GM18870 (cell line): ENCODE measurements around the gene C15orf40.
"Not testable (repeated sequence)": the region's sequence is repeated elsewhere in the genome, so short reads cannot be mapped to it uniquely, and the experiment has no call there.

Source experiments
- ATAC-seq: cut with Tn5 transposase; IDR thresholded peaks from one replicate; pipeline ENCODE4 v1.9.1; 2021; ENCODE audit warnings: moderate library complexity; ENCODE audit not compliant: unreplicated experiment

The C15orf40 gene

DNA sequence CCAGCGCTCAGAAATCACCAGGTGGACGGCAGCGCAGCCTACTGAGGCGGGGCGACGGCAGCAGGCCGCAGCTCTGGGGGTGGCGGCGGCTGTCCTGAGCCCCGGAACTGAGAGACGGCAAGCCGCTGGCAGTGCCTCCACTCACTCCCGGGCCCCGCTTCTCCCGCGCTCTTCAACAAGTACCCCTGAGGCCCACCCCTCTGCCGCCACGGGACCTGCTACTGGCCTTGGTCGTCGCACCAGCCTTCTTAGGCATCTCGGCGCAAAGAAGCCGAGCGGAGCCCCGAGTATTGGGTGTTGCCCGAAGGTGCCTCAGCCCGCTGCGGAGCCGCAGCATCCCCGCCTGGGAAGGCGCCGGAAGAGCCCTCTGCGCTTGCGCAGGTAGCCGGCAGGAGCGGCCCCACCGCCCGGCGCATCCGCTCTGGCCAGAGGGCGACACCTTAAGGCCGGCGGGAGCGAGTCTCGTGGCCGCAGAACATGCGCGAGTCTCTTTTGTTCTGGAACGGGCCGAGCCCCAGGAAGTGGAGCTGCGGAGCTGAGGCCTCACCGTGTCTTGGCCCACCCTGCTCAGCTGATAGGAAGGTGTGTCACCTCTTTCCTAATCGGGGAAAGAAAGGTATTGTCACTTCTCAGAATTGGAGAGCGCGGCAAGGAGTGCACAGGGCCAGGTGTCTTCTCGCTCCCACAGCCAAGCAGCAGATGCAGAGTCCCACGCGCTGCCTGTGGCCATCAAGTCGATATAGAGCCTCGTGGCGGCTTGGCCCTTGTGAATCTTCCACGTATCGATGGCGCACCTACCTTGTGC lies at the start of gene C15orf40:
Gene C15orf40, minus strand, starts transcription at position 369 of the 805 bp plus-strand sequence. Its CDS starts 32 bp downstream, at position 337.
- ATAC-seq, result peak; percentile 77

DNA sequence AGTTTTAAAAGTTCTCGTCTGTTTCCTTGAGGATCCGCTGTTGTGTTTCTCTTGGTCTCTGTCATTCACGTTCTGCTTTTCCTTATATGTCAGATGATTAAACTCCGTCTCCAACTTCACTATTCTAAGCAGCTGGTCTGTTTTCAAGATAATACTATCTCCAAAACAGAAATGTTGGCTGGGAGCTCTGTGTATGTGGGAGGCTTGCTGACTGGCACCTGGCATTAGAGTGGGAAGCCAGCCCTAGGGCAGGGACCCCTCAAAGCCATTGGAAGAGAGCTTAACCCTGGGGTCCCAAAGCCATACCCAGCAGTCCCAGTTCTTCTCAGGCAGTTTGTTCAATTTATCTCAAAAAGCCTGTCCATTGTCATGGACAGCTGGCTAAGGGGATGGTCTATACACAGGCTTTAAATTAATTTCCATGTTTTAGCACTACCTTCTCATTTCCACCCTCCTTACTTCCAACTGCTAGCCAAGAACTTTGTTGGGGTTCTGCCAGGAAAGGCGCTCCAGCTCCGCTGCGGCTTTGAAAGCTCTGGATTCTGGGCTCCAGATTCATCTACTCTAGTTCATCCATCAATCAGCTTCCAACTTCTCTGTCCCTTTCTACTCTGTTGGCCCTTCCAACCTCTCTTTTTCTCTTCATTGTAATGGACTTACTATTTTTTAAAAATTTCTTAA lies 46.4 kb upstream of the C15orf40 start:
- no peak for ATAC-seq

DNA sequence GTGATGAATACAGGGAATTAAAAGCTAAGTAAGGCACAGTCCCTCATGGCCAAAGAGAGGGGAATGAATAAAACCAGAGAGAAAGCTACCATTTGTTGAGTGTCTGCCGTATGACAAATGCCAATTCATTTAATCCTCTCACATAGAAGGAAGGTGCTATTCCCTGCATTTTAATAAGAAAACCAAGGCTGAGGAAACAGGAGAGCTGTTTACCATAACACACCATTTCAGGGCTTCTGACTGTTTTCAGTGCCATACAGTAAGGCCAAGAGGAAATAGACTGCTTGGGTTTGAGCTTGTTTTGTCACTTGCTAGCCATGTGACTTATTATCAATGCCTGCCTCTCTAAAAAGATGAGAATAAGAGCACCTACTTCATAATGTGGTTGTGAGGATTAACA lies 45.6 kb upstream of the C15orf40 start:
- ATAC-seq, result no peak

GRCh38 chr15:83053151-83053550 lies 41.7 kb upstream of the C15orf40 start:
- ATAC-seq, result no peak

- no peak for ATAC-seq
These were observed 35.2 kb upstream of the C15orf40 start for GRCh38 chr15:83046558-83047127.

- no peak for ATAC-seq
These were observed 32.7 kb upstream of the C15orf40 start for GRCh38 chr15:83044156-83044555.

GRCh38 chr15:83039206-83039605 lies 27.8 kb upstream of the C15orf40 start:
- ATAC-seq, result no peak

DNA sequence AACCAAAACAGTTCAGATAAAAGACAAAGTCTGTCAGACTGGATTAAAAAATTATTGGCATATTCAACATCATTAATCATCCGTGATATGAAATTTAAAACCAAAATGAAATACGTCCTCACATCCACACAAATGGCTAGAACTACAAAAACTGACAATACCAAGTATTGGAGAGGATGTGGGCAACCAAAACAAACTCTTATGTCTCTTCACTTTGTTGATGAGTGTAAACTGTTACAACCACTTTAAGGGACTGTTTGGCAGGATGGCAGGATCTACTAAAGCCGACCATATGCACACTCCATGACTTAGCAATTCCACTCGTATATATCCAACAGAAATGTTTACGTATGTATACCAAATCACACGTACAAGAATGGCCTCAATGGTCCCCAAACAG lies 24.8 kb upstream of the C15orf40 start:
- ATAC-seq, result no peak

GRCh38 chr15:83031234-83031633 lies 19.8 kb upstream of the C15orf40 start:
- not testable (repeated sequence) for ATAC-seq

DNA sequence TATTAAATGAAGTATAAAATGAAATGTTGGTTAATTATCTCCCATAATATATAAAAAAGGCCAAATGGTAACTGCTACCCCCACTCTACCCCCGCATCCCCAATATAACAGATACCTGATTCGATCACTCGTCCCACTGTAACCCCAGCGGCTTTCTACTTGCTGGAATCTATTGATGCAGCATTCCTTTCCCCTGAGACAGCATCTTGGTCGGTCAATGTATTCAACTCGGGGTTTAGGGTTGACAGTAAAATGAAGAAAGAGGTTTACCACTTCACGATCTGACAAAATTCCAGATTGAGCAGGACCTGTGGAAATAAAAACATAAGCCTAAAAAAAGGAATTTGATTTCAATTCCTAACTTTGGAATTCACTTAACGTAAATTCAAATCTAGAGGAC lies 18.6 kb upstream of the C15orf40 start:
- ATAC-seq, result no peak

DNA sequence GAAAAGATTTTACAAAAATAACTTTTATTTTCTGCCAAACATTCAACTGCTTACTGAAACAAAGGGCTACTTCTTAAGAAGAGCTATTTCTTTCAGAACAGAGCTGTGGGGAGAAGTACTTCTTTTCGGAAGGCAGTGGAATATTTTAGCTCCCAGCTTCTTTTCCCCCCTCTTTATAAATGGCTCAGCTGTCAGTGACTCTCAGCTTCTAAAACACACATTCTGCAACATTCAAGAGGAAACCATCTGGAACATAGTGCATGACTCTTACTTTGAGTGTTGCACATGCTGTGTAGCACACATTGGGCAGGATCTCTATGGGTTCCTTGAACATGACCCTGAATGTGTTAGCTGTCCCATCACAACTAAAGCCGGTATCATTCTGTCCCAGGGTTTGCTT lies 7.0 kb upstream of the C15orf40 start:
- ATAC-seq, result no peak

DNA sequence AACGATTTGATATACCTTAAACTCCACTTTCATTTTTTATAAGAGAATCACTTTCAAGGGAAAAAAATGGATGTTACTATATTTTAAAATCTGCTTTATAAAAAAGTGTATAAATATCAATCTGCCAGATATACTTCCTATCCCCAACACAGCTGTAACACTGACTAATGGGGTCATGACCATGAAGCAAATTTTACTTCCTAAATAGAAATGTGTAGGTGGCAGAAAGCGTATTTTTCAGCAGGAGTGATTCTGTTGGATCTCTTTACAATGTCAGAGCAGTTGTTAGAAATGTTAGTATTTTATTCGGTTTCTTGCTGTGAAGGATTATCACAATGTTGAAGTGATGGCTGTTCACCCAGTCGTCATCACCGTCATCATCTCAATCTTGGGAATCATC lies 5.5 kb upstream of the C15orf40 start:
- no peak for ATAC-seq

DNA sequence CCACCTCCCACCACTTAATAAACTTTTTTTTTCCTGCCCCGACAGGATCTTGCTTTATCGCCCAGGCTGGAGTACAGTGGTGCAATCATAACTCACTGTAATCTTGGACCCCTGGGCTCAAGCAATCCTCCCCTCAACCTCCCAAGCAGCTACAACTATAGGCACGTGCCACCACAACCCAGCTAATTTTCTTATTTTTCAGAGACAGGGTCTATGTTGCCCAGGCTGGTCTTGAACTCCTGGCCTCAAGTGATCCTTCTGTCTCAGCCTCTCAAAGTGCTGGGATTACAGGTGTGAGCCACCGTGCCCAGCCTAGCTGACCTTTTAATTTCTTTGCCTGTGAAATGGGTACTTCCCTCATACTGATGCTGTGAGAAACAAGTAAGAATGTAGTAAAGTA lies 3.9 kb upstream of the C15orf40 start:
- ATAC-seq, result no peak

GRCh38 chr15:83014205-83014653 lies 2.8 kb upstream of the C15orf40 start:
- no peak for ATAC-seq

DNA sequence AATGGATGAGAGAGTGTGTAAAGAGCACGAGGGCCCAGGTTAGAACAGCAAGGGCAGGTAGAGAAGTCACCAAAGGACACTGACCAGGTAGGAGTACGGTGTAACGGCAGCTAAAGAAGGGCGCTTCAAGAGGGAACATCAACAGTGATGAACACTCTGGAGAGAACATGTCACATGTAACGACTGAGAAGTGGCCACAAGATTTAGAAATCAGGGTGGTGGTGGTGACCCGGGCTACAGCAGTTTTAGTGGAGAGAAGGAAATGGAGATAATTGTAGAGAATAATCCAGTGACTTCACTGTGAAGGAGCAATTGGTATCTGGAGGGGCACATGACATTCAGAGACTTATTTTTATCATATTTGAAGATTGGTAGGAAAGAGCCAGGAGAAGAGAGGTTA lies 1.2 kb upstream of the C15orf40 start:
- no peak for ATAC-seq

DNA sequence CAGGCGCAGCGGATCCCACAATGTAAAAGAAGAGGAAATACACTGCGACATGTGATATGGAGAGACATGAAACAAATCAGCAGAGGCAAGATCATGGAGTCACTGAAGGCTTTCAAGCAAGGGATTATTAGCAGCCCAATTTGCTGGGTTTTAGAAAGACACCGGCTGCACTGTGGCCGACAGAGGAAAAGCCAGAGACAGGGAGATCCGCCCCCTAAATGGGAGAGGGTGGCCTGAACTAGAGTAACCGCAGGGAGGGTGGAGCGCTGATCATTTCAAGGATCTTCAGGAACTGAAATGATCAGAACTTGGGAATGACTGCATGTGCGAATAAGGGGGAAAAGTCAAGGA lies 612 bp upstream of the C15orf40 start:
- no peak for ATAC-seq

DNA sequence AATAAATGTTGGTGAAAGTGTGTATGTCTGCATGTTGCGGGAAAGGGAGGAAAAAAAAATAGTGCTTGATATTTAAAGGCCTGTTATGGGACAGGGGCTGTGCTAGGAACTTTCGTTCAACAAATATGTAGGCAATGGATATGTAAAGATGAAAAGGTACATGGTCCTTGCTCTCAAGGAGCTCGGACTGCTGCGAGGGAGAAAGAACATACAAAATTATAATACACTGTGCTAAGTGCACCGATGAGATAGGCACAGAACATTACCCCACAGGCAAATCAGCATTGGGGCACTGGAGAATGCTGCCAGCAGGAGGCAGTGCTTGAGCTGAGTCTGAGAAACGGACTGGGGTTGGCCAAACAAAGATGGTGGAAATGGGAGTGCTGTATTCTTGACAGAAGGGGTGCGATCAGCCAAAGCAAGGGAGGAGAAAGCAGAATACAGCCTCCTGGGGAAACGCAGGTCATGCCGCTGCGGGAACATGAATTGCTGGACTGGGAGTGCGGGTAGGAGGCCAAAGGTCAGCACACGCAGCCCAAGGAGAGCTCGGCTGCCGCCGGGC lies 649 bp downstream of the C15orf40 start:
- peak; percentile 67 for ATAC-seq

DNA sequence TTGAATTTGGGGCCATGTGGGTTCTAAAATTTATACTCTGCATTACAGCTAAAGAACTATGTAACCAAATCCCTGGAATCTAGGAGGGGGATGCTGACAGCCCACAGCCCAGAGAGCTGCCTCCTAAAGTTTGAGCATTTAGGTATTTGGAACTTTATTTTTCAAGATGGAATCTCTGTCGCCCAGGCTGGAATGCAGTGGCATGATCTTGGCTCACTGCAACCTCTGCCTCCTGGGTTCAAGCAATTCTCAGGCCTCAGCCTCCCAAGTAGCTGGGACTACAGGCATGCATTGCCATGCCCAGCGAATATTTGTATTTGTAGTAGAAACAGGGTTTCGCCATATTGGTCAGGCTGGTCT lies 10.8 kb downstream of the C15orf40 start:
- not testable (repeated sequence) for ATAC-seq

DNA sequence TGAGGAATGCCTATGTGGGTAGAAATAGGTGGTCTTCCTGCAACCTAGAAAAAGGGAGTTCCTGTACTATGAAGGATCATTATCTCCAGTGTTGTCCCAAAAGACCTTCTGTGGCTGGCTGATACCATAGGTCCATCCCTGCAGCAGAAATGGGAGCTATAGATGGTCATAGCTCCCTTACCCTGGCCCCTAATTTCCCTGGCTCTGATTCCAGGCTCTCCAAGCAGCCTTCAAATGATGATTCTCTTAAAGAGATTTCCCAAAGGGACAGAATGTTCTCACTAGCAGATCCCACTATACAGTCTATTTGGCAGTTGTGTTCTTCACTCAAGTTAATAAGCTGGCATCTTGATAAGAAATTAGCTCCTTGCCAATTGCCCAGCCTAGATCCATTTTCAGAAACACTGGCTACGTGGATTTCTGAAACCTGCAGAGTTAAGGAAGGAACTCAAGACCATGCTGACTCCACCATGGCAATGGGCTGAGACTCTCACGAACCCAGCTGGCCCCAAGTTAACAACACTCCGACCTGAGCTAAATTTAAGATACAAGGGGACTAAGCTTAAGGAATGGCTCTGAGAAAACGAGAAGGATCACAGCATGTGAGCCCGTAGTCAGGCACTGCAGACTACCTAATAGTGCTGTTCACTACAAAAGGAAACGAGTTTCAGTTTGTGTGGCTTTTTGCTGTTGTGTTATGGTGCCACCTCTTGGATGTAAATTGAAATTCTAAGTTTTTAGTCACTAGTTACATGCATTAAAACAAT lies 11.4 kb downstream of the C15orf40 start:
- peak; percentile 82 for ATAC-seq

DNA sequence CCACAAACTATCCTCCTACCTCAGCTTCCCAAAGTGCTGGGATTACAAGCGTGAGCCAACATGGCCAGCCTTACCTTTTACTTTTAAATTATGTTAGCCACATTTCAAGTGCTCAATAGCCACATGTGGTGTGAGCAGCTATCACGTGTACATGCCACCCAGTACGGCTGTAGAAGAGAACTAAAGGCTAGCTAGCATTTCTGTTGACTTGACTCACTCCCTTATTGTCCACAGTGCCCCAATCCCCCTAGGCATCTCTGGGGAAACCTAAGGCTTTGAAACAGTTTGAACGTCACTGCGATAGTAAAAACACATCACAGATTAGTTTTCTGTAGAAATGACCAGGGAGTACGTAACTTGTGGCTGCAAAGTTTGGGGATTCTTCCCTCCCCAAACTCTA lies 12.0 kb downstream of the C15orf40 start:
- no peak for ATAC-seq

DNA sequence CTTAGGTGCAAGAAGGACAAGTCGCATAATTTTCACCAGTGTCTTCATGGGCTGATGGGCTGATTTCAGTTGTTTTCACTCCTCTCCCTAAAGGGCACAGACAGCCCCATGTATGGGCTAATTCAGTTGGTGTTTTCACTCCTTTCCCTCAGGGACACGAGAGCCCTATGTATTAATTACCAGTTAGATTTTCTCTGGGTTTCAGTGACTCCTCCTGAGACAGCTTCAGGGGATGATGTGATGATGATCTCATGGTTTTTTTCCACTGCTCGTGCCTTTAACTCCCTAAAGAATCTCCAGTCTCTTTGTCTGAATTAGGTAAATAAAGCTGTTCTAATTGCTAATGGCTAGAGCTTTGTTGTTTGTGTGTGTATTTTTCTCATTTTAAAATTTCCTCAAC lies 15.5 kb downstream of the C15orf40 start:
- no peak for ATAC-seq
